ENCODE data around the gene PRKG1.

Gene PRKG1

DNA sequence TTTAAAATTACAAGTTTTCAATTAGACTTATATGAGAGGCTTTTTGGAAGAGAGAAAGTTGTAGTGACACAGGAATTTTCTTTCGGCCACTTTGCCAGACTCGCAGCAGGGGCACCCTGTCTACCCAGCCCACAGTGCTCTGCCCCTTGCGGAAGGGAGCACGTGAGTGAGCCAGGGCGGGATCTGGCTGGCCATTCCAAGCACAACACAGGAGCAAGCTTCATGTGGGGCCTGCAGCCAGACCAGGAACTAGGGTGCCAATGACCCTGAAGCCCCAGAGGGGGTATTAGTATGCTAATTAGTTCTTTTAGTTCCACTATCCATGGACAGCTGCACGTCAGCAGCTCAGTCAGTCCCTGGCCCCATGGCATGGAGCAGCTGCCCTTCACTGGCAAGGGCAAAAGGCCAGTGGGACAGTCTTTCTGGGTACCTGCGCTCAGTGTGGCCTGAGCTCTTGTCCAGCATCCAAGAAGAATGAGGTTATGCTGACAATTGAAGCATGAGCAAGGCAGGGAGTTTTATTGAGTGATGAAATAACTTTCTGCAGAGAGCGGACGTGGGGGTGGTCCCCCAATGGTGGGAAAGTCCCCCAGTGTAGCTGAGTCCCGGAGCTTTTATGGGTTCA, 876.2 kb downstream of the PRKG1 start:
- DNase-seq (ENCODE audit: low read depth) = no peak

DNA sequence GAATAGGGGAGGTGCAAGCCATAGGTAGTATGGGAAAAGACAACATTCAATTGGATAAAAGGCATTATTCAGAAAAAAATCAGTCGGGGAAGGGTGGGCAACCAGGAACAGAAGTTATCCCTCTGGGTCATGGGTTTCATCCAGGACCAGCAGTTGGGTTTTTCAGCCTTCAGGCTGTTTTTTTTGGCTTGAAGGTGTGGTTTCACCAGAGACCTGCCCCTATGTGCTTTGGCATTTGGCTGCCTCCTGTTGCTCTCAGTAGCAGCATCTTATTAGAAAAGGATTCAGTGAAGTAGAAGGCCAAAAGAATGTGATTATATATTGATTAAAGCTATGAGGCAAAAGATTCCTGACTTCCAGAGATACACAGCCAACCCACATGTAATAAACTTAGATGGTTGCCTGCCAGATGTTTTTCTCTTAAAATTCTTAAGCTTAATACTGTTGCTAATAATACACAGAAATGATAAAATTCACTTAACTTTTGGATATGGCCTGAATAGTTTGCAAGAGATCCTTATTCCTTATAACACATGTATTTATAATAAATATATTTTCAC, 876.8 kb downstream of the PRKG1 start:
- DNase-seq (ENCODE audit: low read depth) = no peak

DNA sequence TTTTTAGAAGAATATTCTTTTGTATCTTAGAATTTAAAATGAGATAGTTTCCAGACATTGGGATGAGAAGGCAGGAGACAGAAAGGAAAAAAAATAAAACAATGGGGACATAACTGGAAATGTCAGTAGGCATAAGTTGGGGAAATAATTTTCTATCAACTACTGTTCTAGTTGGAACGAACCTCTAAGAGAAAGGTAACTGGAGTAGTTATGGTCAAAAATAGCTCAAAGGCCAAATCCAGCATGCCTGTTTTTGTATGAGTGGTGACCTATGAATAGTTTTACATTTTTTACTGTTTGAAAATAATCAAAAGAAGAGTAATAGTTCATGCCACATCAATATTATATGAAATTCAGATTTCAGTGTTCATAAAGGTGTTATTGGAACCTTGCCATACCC, 877.3 kb downstream of the PRKG1 start:
- no peak for DNase-seq (ENCODE audit: low read depth)

DNA sequence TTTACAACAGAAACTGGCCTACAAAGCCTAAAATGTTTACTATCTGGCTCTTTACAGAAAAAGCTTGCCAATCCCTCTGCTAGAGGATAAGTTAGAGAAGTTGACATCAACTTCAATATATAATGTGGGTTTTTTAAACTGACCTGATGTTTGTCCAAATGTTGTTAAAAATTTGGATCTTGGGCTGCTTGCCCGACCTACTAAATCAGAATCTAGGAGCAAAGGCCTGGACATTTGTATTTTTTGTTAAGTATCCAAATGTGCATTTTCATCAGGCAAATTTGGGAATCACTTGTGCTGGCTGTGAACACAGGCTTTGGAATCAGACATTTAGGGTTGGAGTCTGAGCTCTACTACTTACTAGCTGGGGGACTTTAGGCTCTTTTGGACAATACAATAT, 877.8 kb downstream of the PRKG1 start:
- no peak for DNase-seq (ENCODE audit: low read depth)

DNA sequence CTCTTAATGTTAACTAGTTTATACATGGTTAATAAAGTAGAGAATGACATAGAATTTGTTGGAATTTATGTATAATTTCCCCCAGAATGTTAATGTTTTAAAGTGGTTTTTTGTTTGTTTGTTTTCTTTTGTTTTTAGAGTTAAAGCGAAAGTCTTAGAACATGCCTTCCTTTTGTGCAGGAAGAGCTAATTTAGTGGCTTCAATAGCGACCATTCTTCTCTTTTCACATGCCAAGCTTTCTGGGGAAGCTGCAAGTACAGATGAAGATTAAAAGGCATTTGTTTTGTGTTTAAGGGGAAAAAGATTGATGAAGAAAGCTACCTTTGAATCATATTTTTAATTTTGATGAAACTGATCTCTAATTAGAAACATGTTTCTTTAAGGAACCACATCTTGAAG, 881.4 kb downstream of the PRKG1 start:
- DNase-seq (ENCODE audit: low read depth) = no peak

GRCh38 chr10:51956822-51957221, 882.5 kb downstream of the PRKG1 start:
- DNase-seq (ENCODE audit: low read depth) = no peak

DNA sequence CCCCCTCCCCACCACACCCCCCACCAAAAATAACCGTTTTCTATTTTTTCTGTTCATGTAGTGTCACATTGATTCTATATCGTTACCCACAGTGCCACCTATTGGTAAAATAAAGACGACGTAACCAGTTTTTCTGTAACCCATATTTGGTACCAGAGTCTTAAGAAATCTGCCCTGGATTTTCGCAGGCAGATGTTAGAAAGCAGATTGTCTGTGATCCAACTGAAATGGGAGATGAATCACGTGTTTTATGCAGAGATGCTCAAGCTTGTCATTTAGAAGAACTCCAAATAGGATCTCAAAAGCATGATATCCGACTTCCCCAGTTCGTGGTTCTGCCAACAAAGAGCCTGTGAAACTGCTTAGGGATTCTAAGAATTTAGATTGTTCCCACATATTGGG, 886.2 kb downstream of the PRKG1 start:
- DNase-seq (ENCODE audit: low read depth) = no peak

GRCh38 chr10:51961401-51961800, 887.1 kb downstream of the PRKG1 start:
- DNase-seq (ENCODE audit: low read depth) = no peak

- no peak for DNase-seq (ENCODE audit: low read depth)
Measured at GRCh38 chr10:51964630-51965029, 890.3 kb downstream of the PRKG1 start.

- DNase-seq (ENCODE audit: low read depth) = no peak
Measured at GRCh38 chr10:51965451-51965850, 891.2 kb downstream of the PRKG1 start.

- no peak for DNase-seq (ENCODE audit: low read depth)
Measured at GRCh38 chr10:51972733-51973346, 898.6 kb downstream of the PRKG1 start.

DNA sequence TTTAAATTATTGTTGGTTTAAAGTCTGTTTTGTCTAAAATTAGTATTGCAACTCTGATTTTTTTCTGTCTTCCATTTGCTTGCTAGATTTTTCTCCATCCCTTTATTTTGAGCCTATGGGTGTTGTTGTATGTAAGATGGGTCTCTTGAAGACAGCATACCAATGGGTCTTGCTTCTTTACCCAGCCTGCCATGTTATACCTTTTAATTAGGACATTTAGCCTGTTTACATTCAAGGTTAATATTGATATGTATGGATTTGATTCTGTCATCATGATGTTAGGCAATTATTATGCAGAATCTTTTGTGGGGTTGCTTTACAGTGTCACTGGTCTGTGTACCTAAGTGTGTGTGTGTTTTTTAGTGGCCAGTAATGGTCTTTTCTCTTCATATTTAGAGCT, 906.5 kb downstream of the PRKG1 start:
- no peak for DNase-seq (ENCODE audit: low read depth)

DNA sequence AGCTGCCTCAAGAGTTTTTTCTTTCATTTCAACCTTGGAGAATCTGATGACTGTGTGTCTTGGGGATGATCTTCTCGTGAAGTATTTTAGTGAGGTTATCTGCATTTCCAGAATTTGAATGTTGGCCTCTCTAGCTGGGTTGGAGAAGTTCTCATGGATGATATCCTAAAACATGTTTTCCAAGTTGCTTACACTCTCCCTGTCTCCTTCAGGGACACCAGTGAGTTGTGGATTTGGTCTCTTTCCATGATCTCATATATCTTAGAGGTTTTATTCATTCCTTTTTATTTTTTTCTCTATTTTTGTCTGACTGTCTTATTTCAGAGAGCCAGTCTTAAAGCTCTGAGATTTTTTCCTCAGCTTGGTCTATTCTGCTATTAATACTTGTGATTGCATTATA, 907.4 kb downstream of the PRKG1 start:
- DNase-seq (ENCODE audit: low read depth) = no peak

DNA sequence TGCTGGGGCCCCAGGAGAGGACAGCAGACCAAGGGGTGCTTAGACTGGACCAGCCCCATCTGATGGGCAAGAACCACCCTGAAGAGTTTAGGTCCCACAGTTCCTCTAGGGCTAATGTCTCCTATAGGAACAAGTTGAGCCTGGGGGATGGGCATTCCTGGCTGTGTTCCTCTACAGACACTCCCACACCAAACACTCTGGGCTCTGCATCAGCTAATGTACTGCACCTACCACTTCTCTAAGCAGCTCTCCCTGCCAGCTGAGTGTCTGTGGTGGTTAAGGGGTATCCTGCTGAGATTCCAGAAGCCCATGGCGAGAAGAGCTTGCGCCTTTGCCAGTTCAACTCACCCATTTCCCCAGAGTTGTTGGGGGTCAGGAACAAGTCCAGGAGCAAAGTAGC, 909.2 kb downstream of the PRKG1 start:
- DNase-seq (ENCODE audit: low read depth) = no peak

GRCh38 chr10:51985336-51985735, 911.0 kb downstream of the PRKG1 start:
- no peak for DNase-seq (ENCODE audit: low read depth)

- DNase-seq (ENCODE audit: low read depth) = no peak
Measured at GRCh38 chr10:51986516-51986915, 912.2 kb downstream of the PRKG1 start.

GRCh38 chr10:51993475-51993874, 919.2 kb downstream of the PRKG1 start:
- no peak for DNase-seq (ENCODE audit: low read depth)

DNA sequence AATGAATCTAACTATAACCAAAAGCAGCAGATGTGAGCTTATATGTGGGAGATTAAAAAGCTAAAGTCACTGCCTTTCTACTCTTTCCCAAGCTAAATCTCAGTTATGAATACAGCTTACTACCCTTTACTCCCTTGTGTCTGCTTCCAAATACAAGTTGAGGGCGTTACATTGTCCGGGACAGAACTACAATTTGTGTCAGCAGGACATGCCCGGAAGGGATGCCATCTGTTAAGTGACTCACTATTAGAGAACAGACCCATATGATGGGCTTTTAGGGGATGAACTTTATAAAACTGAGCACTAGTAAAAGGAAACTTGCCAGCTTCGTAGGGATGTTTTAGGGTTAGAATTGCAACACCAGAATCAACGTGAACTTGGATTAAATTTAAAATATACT, 924.8 kb downstream of the PRKG1 start:
- no peak for DNase-seq (ENCODE audit: low read depth)

GRCh38 chr10:52004342-52004949, 930.2 kb downstream of the PRKG1 start:
- DNase-seq (ENCODE audit: low read depth) = no peak

- DNase-seq (ENCODE audit: low read depth) = no peak
Measured at GRCh38 chr10:52007091-52007490, 932.8 kb downstream of the PRKG1 start.

- DNase-seq (ENCODE audit: low read depth) = no peak
Measured at GRCh38 chr10:52011118-52011517, 936.8 kb downstream of the PRKG1 start.

GRCh38 chr10:52019077-52019555, 944.8 kb downstream of the PRKG1 start:
- no peak for DNase-seq (ENCODE audit: low read depth)

- DNase-seq (ENCODE audit: low read depth) = no peak
Measured at GRCh38 chr10:52019656-52020055, 945.4 kb downstream of the PRKG1 start.
